HCT116 (cell line): Measurements from ENCODE around the gene CD164. TPM values are rescaled to one million over a fixed set of nuclear protein-coding genes. Genes with fewer than 3 reads are reported as not detected.

Experiments used
- ATAC-seq: fragments of 200-7000 bp; cut with Tn5 transposase; 2 replicates; pipeline ENCODE4 v1.9.1; 2020; ENCODE audit warnings: mild to moderate bottlenecking, moderate library complexity
- BruUV-seq: library from RNA; stranded (reverse); fragments of 400-500 nt; replicated peaks from 2 replicates; lab custom pipeline; 2021; lab: Mats Ljungman, UMichigan
- CTCF ChIA-PET: fragments of 300-600 bp; sonication (Branson Sonifier 250); formaldehyde crosslinking; loops from one replicate; lab custom pipeline; 2021; ENCODE audit warnings: antibody characterized with exemption; lab: Charles Lee
- POLR2A ChIA-PET: fragments of 300-600, 350-600 bp; sonication (Branson Sonifier 250); formaldehyde crosslinking; loops from one replicate; lab custom pipeline; 2021; ENCODE audit warnings: antibody characterized with exemption; lab: Charles Lee
- RAD21 ChIA-PET, 2 experiments: fragments of 300-600 bp; sonication (Branson Sonifier 250); formaldehyde crosslinking; loops; one replicate each; lab custom pipeline; 2023; ENCODE audit warnings: low total read pairs in 2 of 2; ENCODE audit not compliant: uncharacterized antibody in 2 of 2, unreplicated experiment in 2 of 2, low non-redundant PET in 1 of 2; lab: Charles Lee
- DNase-seq: peaks from one replicate; pipeline ENCODE4 v3.0.0-alpha.2; 2010; ENCODE audit warnings: low read depth, low spot score
- H2AFZ ChIP-seq: fragments of 200-600 bp; shearing (Covaris generic), sonication (generic); 2 replicates; pipeline ENCODE4 v1.6.1; 2017; ENCODE audit warnings: low read depth, mixed run types, mixed read lengths, antibody characterized with exemption, low read length; ENCODE audit not compliant: poor library complexity, severe bottlenecking
- H3K27ac ChIP-seq: 2 replicates; pipeline ENCODE4 v1.5.1; 2012; ENCODE audit warnings: low read depth, low read length
- H3K27me3 ChIP-seq: fragments of 200-600 bp; sonication (generic); 2 replicates; pipeline ENCODE4 v1.6.1; 2016; ENCODE audit warnings: mixed run types, low read length, mixed read lengths; ENCODE audit not compliant: insufficient read depth
- H3K36me3 ChIP-seq, 2 experiments: fragments of 200-500 bp in 1 of 2; fragments of 200-600 bp in 1 of 2; sonication (Bioruptor generic) in 1 of 2; sonication (generic) in 1 of 2; 2 replicates each; pipeline versions ENCODE4 v1.5.1 to v1.6.1; 2014 to 2016; ENCODE audit warnings: low read length in 2 of 2, inconsistent platforms in 1 of 2, mixed read lengths in 1 of 2, mixed run types in 1 of 2; ENCODE audit not compliant: insufficient read depth in 2 of 2, control insufficient read depth in 1 of 2
- H3K4me1 ChIP-seq, 2 experiments: fragments of 200-600 bp in 1 of 2; sonication (generic) in 1 of 2; 2 replicates each; pipeline versions ENCODE4 v1.5.1 to v1.6.1; 2012 to 2017; ENCODE audit warnings: low read length in 2 of 2, inconsistent platforms in 1 of 2, mild to moderate bottlenecking in 1 of 2, mixed read lengths in 1 of 2, mixed run types in 1 of 2, moderate library complexity in 1 of 2; ENCODE audit not compliant: insufficient read depth in 2 of 2, control insufficient read depth in 1 of 2
- H3K4me2 ChIP-seq: fragments of 200-600 bp; sonication (generic); 2 replicates; pipeline ENCODE4 v1.6.1; 2017; ENCODE audit warnings: mixed run types, low read length, mixed read lengths
- H3K4me3 ChIP-seq, 2 experiments: fragments of 200-600 bp in 1 of 2; sonication (generic) in 1 of 2; replicated peaks in 1 of 2; 2 replicates each; pipeline ENCODE4 v1.5.1; 2011 to 2016; ENCODE audit warnings: low read length in 2 of 2, control low read depth in 1 of 2, low read depth in 1 of 2, mild to moderate bottlenecking in 1 of 2, mixed read lengths in 1 of 2, mixed run types in 1 of 2
- H3K79me2 ChIP-seq: fragments of 200-600 bp; sonication (generic); 2 replicates; pipeline ENCODE4 v1.6.1; 2017; ENCODE audit warnings: mild to moderate bottlenecking, mixed run types, low read length, moderate library complexity, mixed read lengths; ENCODE audit not compliant: insufficient read depth
- H3K9ac ChIP-seq: fragments of 200-600 bp; sonication (generic); 2 replicates; pipeline ENCODE4 v1.6.1; 2016; ENCODE audit warnings: low read length, mixed read lengths
- H3K9me2 ChIP-seq: fragments of 200-600 bp; sonication (generic), shearing (Covaris generic); 2 replicates; pipeline ENCODE4 v1.6.1; 2017; ENCODE audit warnings: mixed run types, mild to moderate bottlenecking, moderate library complexity; ENCODE audit not compliant: insufficient read depth
- H3K9me3 ChIP-seq, 2 experiments: fragments of 200-500 bp in 1 of 2; fragments of 200-600 bp in 1 of 2; sonication (Bioruptor generic) in 1 of 2; sonication (generic) in 1 of 2; 2 replicates each; pipeline ENCODE4 v1.6.1; 2014 to 2017; ENCODE audit warnings: low read length in 2 of 2, mixed read lengths in 2 of 2, inconsistent platforms in 1 of 2, low read depth in 1 of 2, mild to moderate bottlenecking in 1 of 2, mixed run types in 1 of 2, moderate library complexity in 1 of 2; ENCODE audit not compliant: control insufficient read depth in 1 of 2, insufficient read depth in 1 of 2
- H4K20me1 ChIP-seq: fragments of 200-600 bp; sonication (generic), shearing (Covaris generic); 2 replicates; pipeline ENCODE4 v1.6.1; 2017; ENCODE audit warnings: mixed run types, mild to moderate bottlenecking, moderate library complexity; ENCODE audit not compliant: insufficient read depth
- CBX3 ChIP-seq: IDR thresholded peaks from 2 replicates; pipeline ENCODE4 v1.6.1; 2012; ENCODE audit warnings: low read depth
- CEBPB ChIP-seq: IDR thresholded peaks from 2 replicates; pipeline ENCODE4 v1.6.1; 2012; ENCODE audit warnings: low read depth
- EGR1 ChIP-seq: IDR thresholded peaks from 2 replicates; pipeline ENCODE4 v1.6.1; 2012; ENCODE audit warnings: low read depth
- EZH2 ChIP-seq: fragments of 200-600 bp; sonication (generic); IDR thresholded peaks from 2 replicates; pipeline ENCODE4 v1.6.1; 2017; ENCODE audit warnings: antibody characterized with exemption, mixed run types
- JUND ChIP-seq: IDR thresholded peaks from 2 replicates; pipeline ENCODE4 v1.6.1; 2012
- MAX ChIP-seq: IDR thresholded peaks from 2 replicates; pipeline ENCODE4 v1.6.1; 2012
- POLR2A ChIP-seq: IDR thresholded peaks from 2 replicates; pipeline ENCODE4 v1.7.0; 2011; ENCODE audit warnings: borderline replicate concordance; ENCODE audit not compliant: insufficient read depth, insufficient read length; ENCODE audit errors: extremely low read depth
- POLR2AphosphoS5 ChIP-seq: IDR thresholded peaks from 2 replicates; pipeline ENCODE4 v1.6.1; 2011; ENCODE audit warnings: mild to moderate bottlenecking, low read depth, low read length, moderate library complexity
- RAD21 ChIP-seq: IDR thresholded peaks from 2 replicates; pipeline ENCODE4 v1.6.1; 2012; ENCODE audit warnings: low read depth, mild to moderate bottlenecking
- REST ChIP-seq: IDR thresholded peaks from 2 replicates; pipeline ENCODE4 v1.6.1; 2012; ENCODE audit warnings: low read depth
- SIN3A ChIP-seq: IDR thresholded peaks from 2 replicates; pipeline ENCODE4 v1.6.1; 2012; ENCODE audit warnings: low read depth
- SRF ChIP-seq: IDR thresholded peaks from 2 replicates; pipeline ENCODE4 v1.6.1; 2012; ENCODE audit warnings: low read depth
- TCF7L2 ChIP-seq: IDR thresholded peaks from 2 replicates; pipeline ENCODE4 v1.7.0; 2011; ENCODE audit warnings: borderline replicate concordance, inconsistent platforms; ENCODE audit not compliant: insufficient read depth, insufficient read length; ENCODE audit errors: extremely low read depth
- YY1 ChIP-seq: IDR thresholded peaks from 2 replicates; pipeline ENCODE4 v1.6.1; 2011; ENCODE audit warnings: low read length, low read depth, moderate library complexity, mild to moderate bottlenecking; ENCODE audit not compliant: insufficient replicate concordance; ENCODE audit errors: extremely low read depth
- ZBTB33 ChIP-seq: IDR thresholded peaks from 2 replicates; pipeline ENCODE4 v1.6.1; 2011; ENCODE audit warnings: mild to moderate bottlenecking, low read length, moderate library complexity; ENCODE audit not compliant: insufficient replicate concordance; ENCODE audit errors: extremely low read depth
- ZNF274 ChIP-seq: fragments of 200-500 bp; sonication (Bioruptor generic); IDR thresholded peaks from 2 replicates; pipeline ENCODE4 v1.6.1; 2014; ENCODE audit warnings: mild to moderate bottlenecking, low read depth, low read length, inconsistent platforms
- intact Hi-C: fragments of 100-400 bp; cut with micrococcal nuclease; formaldehyde crosslinking; loops from 2 replicates; pipeline ENCODE4 v1.10.0; 2022
- total RNA-seq: library from RNA; stranded (reverse); gene quantifications from one replicate; pipeline ENCODE4 v1.2.1, GENCODE V29; 2021; ENCODE audit not compliant: unreplicated experiment
- TF ChIP-seq, protein P1 (sequence below): IDR thresholded peaks from 2 replicates; pipeline ENCODE4 v1.6.1; 2012

The CD164 gene
- total RNA-seq, 1 experiment from 2014 or later = 171 TPM

DNA sequence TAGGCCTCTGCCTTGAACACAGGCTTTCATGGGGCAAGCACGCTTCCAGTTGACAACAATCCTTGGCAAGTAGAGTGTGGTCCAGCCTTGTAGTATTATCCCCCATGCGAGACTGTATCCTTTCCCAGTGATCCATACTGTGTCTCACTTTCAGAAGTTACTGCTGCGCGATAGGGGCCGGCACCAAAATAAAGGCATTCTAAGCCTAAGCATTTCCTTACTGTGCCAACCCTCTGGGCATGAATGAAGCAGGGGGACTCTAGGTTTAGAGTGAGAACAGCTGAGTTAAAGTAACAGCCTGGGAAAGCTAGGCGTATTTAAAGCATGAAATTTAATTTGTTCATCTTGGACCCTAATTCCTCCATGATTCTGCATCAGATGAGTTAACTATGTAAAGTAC lies 39.4 kb downstream of the CD164 start:
- TF ChIP-seq CEBPB = no peak
- CTCF ChIA-PET = no interaction called here
- no peak for ATAC-seq
- no TSS peak for BruUV-seq
- Histone ChIP-seq H3K9me3 (no peaks in the 10 kb centered on the region), H3K27me3 (no peaks in the 10 kb centered on the region), H3K4me1 (peaks cover 5 to 6% of the 10 kb centered on the region in 2 experiments; a peak in 2 of 4 replicates), H3K79me2 (no peaks in the 10 kb centered on the region), H3K36me3 (no peaks in the 10 kb centered on the region), H3K4me3 (no peak overlapping the region), H3K4me2 (no peak overlapping the region), H3K9ac (no peak overlapping the region), H2AFZ (no peak overlapping the region), H4K20me1 (no peaks in the 10 kb centered on the region), H3K9me2 (no peaks in the 10 kb centered on the region), H3K27ac (no peak overlapping the region)
- DNase-seq = no peak
- intact Hi-C loops = no loop called here
- POLR2A ChIA-PET = no interaction called here
- RAD21 ChIA-PET = no interaction called here

- H3K27ac ChIP-seq = no peak overlapping the region
- H3K27me3 ChIP-seq = no peaks in the 10 kb centered on the region
- ChIA-PET CTCF (no interaction called here), RAD21 (no interaction called here), POLR2A (no interaction called here)
- intact Hi-C loops = no loop called here
- no peak overlapping the region for H2AFZ ChIP-seq
- H3K4me1 ChIP-seq = peaks cover 5 to 6% of the 10 kb centered on the region in 2 experiments; a peak in 2 of 4 replicates
- no peaks in the 10 kb centered on the region for H3K9me2 ChIP-seq
- H3K36me3 ChIP-seq = no peaks in the 10 kb centered on the region
- no peaks in the 10 kb centered on the region for H3K79me2 ChIP-seq
- DNase-seq (no peak), ATAC-seq (no peak)
- H3K9ac ChIP-seq = no peak overlapping the region
- no peak overlapping the region for H3K4me2 ChIP-seq
- H4K20me1 ChIP-seq = no peaks in the 10 kb centered on the region
- H3K9me3 ChIP-seq = no peaks in the 10 kb centered on the region
- H3K4me3 ChIP-seq = no peak overlapping the region
- no TSS peak for BruUV-seq
- no peak for TF ChIP-seq ZNF274
- no peak for TF ChIP-seq RAD21
- no peak for TF ChIP-seq TCF7L2
- no peak for TF ChIP-seq JUND
- TF ChIP-seq EGR1 = no peak
- TF ChIP-seq ZBTB33 = no peak
- TF ChIP-seq SRF = no peak
- TF ChIP-seq POLR2AphosphoS5 = no peak
- no peak for TF ChIP-seq POLR2A
- TF ChIP-seq CEBPB = no peak
- TF ChIP-seq, protein P1, sequence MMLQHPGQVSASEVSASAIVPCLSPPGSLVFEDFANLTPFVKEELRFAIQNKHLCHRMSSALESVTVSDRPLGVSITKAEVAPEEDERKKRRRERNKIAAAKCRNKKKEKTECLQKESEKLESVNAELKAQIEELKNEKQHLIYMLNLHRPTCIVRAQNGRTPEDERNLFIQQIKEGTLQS = no peak
- TF ChIP-seq REST = no peak
- no peak for TF ChIP-seq EZH2
- TF ChIP-seq MAX = no peak
- no peak for TF ChIP-seq YY1
- no peak for TF ChIP-seq CBX3
- no peak for TF ChIP-seq SIN3A
Measured at GRCh38 chr6:109342506-109342905, 39.8 kb downstream of the CD164 start.
